ENCODE results near the gene DTNB.

Gene DTNB

GRCh38 chr2:25335204-25335603 lies 338.2 kb downstream of the DTNB start:
- no peak for DNase-seq

DNA sequence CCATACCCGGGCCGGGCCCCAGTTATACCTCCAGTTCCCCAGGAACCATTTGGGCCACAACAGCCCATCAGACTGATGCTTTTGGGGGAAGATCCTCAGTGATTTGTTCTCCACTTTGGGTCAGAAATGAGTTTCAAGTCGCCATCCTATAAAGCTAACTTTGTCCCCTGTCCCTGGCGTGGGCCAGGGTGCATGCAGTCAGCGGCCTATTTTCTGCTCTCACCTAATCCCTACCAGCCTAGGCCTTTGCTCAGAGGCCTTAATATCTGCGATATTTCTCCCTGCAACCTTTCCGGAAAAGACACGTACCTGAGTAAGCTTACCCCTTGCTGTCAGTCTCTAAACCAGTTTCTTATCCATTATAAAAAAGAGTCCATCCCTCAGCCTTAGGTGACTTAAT lies 338.9 kb downstream of the DTNB start:
- no peak for DNase-seq

GRCh38 chr2:25333981-25334380 lies 339.4 kb downstream of the DTNB start:
- no peak for DNase-seq

DNA sequence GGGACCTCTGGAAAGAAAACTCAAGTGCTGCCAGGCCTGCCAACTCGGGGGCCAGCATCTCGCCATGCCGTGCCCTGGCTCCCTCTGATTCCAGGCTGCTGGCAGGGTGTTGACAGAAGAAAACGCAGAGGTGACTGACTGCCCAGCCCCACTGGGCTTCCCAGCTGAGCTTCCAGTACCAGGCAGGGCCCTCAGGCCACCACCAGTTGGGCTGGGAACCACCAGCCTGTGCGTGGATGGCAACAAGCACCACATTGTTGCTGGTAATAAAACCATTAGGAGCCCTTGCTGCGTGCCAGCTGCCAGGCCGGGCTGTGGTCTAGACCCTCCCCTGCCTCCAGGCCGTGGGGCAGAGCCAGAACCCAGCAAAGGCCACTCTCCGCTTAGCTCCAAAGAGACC lies 340.8 kb downstream of the DTNB start:
- DNase-seq, result no peak

- no peak for DNase-seq
Measured at GRCh38 chr2:25331686-25332365, 341.6 kb downstream of the DTNB start.

- no peak for DNase-seq
Measured at GRCh38 chr2:25330937-25331336, 342.4 kb downstream of the DTNB start.

GRCh38 chr2:25330273-25330672 lies 343.1 kb downstream of the DTNB start:
- no peak for DNase-seq

DNA sequence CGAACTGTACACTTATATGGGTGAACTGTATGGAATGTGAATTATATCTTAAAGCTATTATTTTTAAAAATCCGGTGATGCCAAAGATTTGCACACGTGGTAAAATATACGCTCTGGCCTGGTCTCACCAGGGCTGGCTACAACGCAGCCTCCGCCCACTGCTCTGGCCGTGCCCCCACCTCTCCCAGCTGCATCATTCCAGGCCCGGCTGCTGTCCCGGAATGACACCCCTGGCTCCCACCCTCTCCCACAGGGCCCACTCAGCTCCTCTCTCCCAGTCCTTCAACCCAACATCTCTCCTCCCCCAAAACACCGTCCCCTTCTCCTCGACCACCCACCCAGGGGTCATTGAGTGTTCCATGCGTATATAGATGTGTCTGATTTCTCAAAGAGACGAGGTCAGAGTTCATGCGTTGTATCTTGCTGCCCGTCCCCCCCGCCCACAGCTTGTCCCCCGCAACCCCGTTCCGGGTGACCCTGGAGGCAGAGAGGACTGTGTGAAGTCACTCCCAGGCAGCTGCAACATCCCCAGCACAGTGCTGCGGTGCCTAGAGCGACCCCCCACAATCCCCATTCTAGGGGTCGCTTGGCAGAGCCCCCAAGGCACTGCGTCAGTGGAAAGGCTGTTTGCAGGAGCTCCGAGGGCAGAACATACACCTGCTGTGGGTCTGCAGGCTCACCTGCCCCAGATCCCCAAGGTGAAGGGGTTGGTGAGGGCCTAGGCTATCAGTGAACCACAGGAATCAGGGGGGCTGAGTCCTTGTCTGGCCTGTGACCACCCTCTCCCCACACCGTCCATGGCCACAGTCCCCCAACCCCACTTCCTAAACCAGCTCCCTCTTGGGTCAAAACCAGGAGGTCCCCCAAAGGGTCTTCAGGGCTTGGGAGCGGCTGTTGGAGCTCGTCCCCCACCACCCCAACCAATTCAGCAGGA lies 345.0 kb downstream of the DTNB start:
- DNase-seq, result no peak

Data from NCI-H748 treated with DMSO at 0.1 percent for 48 hours (cell line).